HepG2 (cell line): ENCODE results near the gene TENM3. TPM values are rescaled to one million over a fixed set of nuclear protein-coding genes. Genes with fewer than 3 reads are reported as not detected.

Experiments
- ATAC-seq: fragments of 200-7000 bp; cut with Tn5 transposase; 3 replicates; pipeline ENCODE4 v1.9.1; 2020; ENCODE audit warnings: mild to moderate bottlenecking, moderate library complexity
- BruUV-seq: library from RNA; stranded (reverse); fragments of 400-500 nt; replicated peaks from 2 replicates; lab custom pipeline; 2021; lab: Mats Ljungman, UMichigan
- CTCF ChIA-PET: fragments of 300-600 bp; formaldehyde crosslinking; extraction: SDS; loops from one replicate; lab custom pipeline; 2021; ENCODE audit warnings: low total read pairs, inconsistent platforms, low intra/inter-chr PET ratio; lab: Yijun Ruan, JAX
- POLR2A ChIA-PET: fragments of 350-600 bp; sonication (Branson Sonifier 250); formaldehyde crosslinking; loops from one replicate; lab custom pipeline; 2020; ENCODE audit warnings: antibody characterized with exemption, inconsistent platforms; lab: Yijun Ruan, JAX
- DNase-seq: peaks from one replicate; pipeline ENCODE4 v3.0.0-alpha.2; 2015; ENCODE audit warnings: low spot score
- FAIRE-seq: peaks from 3 replicates; lab custom pipeline; 2011; peaks lifted over from hg19 to GRCh38; lab: Jason Lieb, UNC
- H2AFZ ChIP-seq: one replicate; pipeline ENCODE4 v1.6.1; 2011; ENCODE audit warnings: low read length, inconsistent platforms
- H3K27ac ChIP-seq: fragments of 300-600 bp; 3 replicates; pipeline ENCODE4 v1.8.0; 2011; ENCODE audit warnings: mixed run types, mild to moderate bottlenecking, mixed read lengths, low read length, inconsistent platforms; ENCODE audit not compliant: insufficient read depth; ENCODE audit errors: extremely low read length
- H3K27me3 ChIP-seq, 2 experiments: fragments of 200-600 bp in 1 of 2; 2 replicates in 1 of 2; 3 replicates in 1 of 2; pipeline versions ENCODE4 v1.6.0 to v1.8.0; 2011; ENCODE audit warnings: low read length in 2 of 2, mild to moderate bottlenecking in 2 of 2, moderate library complexity in 2 of 2, inconsistent platforms in 1 of 2; ENCODE audit not compliant: insufficient read depth in 2 of 2, control insufficient read depth in 1 of 2
- H3K36me3 ChIP-seq, 2 experiments: fragments of 200-600 bp in 1 of 2; replicated peaks in 1 of 2; 2 replicates in 1 of 2; 3 replicates in 1 of 2; pipeline versions ENCODE4 v1.5.1 to v1.8.0; 2011; ENCODE audit warnings: low read length in 2 of 2, inconsistent platforms in 1 of 2; ENCODE audit not compliant: insufficient read depth in 2 of 2, control insufficient read depth in 1 of 2
- H3K4me1 ChIP-seq: 2 replicates; pipeline ENCODE4 v1.5.1; 2012; ENCODE audit warnings: low read length, inconsistent platforms; ENCODE audit not compliant: insufficient read depth
- H3K4me2 ChIP-seq: 2 replicates; pipeline ENCODE4 v1.6.0; 2011; ENCODE audit warnings: low read depth, low read length, inconsistent platforms
- H3K4me3 ChIP-seq, 3 experiments: fragments of 200-600 bp in 1 of 3; sonication (generic), shearing (Covaris generic) in 1 of 3; replicated peaks in 1 of 3; 2 replicates each; pipeline ENCODE4 v1.5.1; 2011 to 2016; ENCODE audit warnings: low read length in 3 of 3, inconsistent platforms in 2 of 3, low read depth in 2 of 3, mild to moderate bottlenecking in 2 of 3, control low read depth in 1 of 3, mixed read lengths in 1 of 3; ENCODE audit not compliant: insufficient read depth in 1 of 3
- H3K79me2 ChIP-seq: one replicate; pipeline ENCODE4 v1.6.1; 2011; ENCODE audit warnings: low read length, inconsistent platforms; ENCODE audit not compliant: insufficient read depth
- H3K9ac ChIP-seq: 2 replicates; pipeline ENCODE4 v1.6.0; 2011; ENCODE audit warnings: mild to moderate bottlenecking, low read depth, low read length, inconsistent platforms; ENCODE audit not compliant: insufficient read depth
- H3K9me3 ChIP-seq: 2 replicates; pipeline ENCODE4 v1.5.1; 2012; ENCODE audit warnings: mild to moderate bottlenecking, low read length
- H4K20me1 ChIP-seq: 2 replicates; pipeline ENCODE4 v1.6.0; 2011; ENCODE audit warnings: inconsistent platforms, mild to moderate bottlenecking, low read length, moderate library complexity; ENCODE audit not compliant: insufficient read depth
- ARHGAP35 ChIP-seq: sonication (generic); formaldehyde crosslinking; IDR thresholded peaks from 2 replicates; pipeline ENCODE4 v1.9.0; 2022; ENCODE audit warnings: mild to moderate bottlenecking, inconsistent platforms, moderate library complexity, missing genetic modification reagents, borderline replicate concordance
- CREB1 ChIP-seq, 2 experiments: fragments of 450-650 bp in 1 of 2; IDR thresholded peaks; 2 replicates each; pipeline ENCODE4 v1.6.1; 2016 to 2017; ENCODE audit warnings: control low read depth in 1 of 2, mild to moderate bottlenecking in 1 of 2, missing compliant biosample characterization in 1 of 2, missing genetic modification characterization in 1 of 2
- IKZF4 ChIP-seq: sonication (generic); formaldehyde crosslinking; IDR thresholded peaks from 2 replicates; pipeline ENCODE4 v1.5.1; 2020; ENCODE audit warnings: borderline replicate concordance, mild to moderate bottlenecking, low read depth, missing genetic modification reagents; ENCODE audit errors: not compliant biosample characterization
- PHF5A ChIP-seq: IDR thresholded peaks from one replicate; pipeline ENCODE4 v1.6.1; 2018; ENCODE audit warnings: low read depth, missing genetic modification reagents; ENCODE audit not compliant: unreplicated experiment
- TEAD2 ChIP-seq: sonication (generic); formaldehyde crosslinking; IDR thresholded peaks from 2 replicates; pipeline ENCODE4 v1.9.0; 2021; ENCODE audit warnings: missing genetic modification reagents
- ZNF337 ChIP-seq: sonication (generic); formaldehyde crosslinking; IDR thresholded peaks from 2 replicates; pipeline ENCODE4 v1.5.1; 2020; ENCODE audit warnings: missing genetic modification reagents, low read depth, mild to moderate bottlenecking, borderline replicate concordance
- WGBS: methylation state at CpG from one replicate; pipeline ENCODE4 v1.1.6; 2017; ENCODE audit warnings: low lambda C conversion rate; 5-methylcytosine and 5-hydroxymethylcytosine counted together
- in situ Hi-C: cut with HindIII; loops from 2 replicates; pipeline ENCODE4 v1.10.0; 2017; ENCODE audit warnings: low pct_unique_long_range_greater_than_20kb; ENCODE audit not compliant: extremely low pct_ligation_motif_present
- intact Hi-C: fragments of 100-400 bp; cut with micrococcal nuclease; formaldehyde crosslinking; loops from one replicate; pipeline ENCODE4 v1.10.0; 2022; ENCODE audit not compliant: unreplicated experiment
- polyA plus RNA-seq, 8 experiments: library from polyadenylated mRNA; depleted of rRNA in 3 of 8; stranded (reverse) in 7 of 8; unstranded in 1 of 8; fragments of >200 nt; fragmentation: Illumina TruSeq in 4 of 8; extraction: Trizol in 4 of 8; gene quantifications; 2 replicates each; pipeline versions ENCODE4 v1.2.1 to v1.2.3, GENCODE V29; 2011 to 2016; ENCODE audit warnings: low read depth in 4 of 8, missing spikeins in 1 of 8, mixed read lengths in 1 of 8; ENCODE audit not compliant: insufficient read depth in 1 of 8
- total RNA-seq, 5 experiments: library from RNA; depleted of rRNA; stranded (reverse); fragments of >200 nt; fragmentation: Illumina TruSeq; extraction: Trizol; gene quantifications; 2 replicates each; pipeline ENCODE4 v1.2.3, GENCODE V29; 2016; ENCODE audit warnings: low read depth in 1 of 5
- TF ChIP-seq, protein P1 (sequence below): sonication (generic); formaldehyde crosslinking; IDR thresholded peaks from 2 replicates; pipeline ENCODE4 v1.8.0; 2022; ENCODE audit warnings: mild to moderate bottlenecking, missing genetic modification reagents; ENCODE audit not compliant: insufficient replicate concordance
- TF ChIP-seq, protein P2 (sequence below): sonication (generic); formaldehyde crosslinking; IDR thresholded peaks from 2 replicates; pipeline ENCODE4 v1.5.1; 2020; ENCODE audit warnings: mild to moderate bottlenecking, missing genetic modification reagents, borderline replicate concordance
- TF ChIP-seq, protein P3 (sequence below): sonication (generic); formaldehyde crosslinking; IDR thresholded peaks from 2 replicates; pipeline ENCODE4 v1.4.0; 2020; ENCODE audit warnings: mild to moderate bottlenecking, missing genetic modification reagents

TENM3 gene
- total and polyA plus RNA-seq, 2 of the 13 experiments (the other 11 are each of a cell fraction or from before 2014, with no cell fraction given) = 0.04 TPM; not detected in 1

DNA sequence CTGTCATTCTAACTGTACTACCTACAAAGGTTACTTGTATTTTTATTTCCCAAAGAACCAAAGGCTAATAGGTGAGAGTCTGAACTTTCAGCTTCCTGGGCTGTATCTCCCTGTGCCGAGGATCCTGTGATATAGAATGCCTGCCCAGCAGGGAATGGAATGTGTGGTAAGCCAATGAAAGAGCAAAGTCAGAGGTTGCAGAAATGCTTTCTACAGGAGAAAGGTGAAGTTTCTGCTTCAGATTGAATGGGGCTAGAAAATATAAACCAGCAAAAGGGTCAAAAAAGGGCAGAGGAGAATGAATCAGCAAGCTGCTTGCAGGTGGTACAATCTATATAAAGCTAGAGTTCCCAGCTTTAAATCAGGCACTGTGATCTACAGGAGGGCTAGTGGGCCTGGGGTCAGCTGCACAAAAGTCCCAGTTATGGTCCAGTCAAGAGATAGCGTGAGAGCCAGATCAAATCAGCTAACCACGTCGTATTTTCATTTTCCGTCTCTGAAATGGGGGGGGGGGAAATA is 527.9 kb downstream of the TENM3 start:
- in situ Hi-C loops (no loop called here), intact Hi-C loops (no loop called here)
- no peak for FAIRE-seq
- H3K36me3 ChIP-seq = no peaks in the 10 kb centered on the region
- H3K4me1 ChIP-seq = peaks cover 13% of the 10 kb centered on the region
- ChIA-PET CTCF (no interaction called here), POLR2A (no interaction called here)
- H4K20me1 ChIP-seq = no peaks in the 10 kb centered on the region
- H3K27ac ChIP-seq = no peak overlapping the region
- 20% methylated on average over 5 of the region's 5 CpGs for WGBS
- no peak overlapping the region for H3K9ac ChIP-seq
- DNase-seq = peak; percentile 7
- H3K4me2 ChIP-seq = peak overlapping the region; percentile 53; the same call in 1 of the 2 replicates
- TF ChIP-seq, protein P1, sequence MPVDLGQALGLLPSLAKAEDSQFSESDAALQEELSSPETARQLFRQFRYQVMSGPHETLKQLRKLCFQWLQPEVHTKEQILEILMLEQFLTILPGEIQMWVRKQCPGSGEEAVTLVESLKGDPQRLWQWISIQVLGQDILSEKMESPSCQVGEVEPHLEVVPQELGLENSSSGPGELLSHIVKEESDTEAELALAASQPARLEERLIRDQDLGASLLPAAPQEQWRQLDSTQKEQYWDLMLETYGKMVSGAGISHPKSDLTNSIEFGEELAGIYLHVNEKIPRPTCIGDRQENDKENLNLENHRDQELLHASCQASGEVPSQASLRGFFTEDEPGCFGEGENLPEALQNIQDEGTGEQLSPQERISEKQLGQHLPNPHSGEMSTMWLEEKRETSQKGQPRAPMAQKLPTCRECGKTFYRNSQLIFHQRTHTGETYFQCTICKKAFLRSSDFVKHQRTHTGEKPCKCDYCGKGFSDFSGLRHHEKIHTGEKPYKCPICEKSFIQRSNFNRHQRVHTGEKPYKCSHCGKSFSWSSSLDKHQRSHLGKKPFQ (CRISPR knock-in tag) = no peak
- TF ChIP-seq PHF5A (CRISPR knock-in tag) = no peak
- TF ChIP-seq, protein P2, sequence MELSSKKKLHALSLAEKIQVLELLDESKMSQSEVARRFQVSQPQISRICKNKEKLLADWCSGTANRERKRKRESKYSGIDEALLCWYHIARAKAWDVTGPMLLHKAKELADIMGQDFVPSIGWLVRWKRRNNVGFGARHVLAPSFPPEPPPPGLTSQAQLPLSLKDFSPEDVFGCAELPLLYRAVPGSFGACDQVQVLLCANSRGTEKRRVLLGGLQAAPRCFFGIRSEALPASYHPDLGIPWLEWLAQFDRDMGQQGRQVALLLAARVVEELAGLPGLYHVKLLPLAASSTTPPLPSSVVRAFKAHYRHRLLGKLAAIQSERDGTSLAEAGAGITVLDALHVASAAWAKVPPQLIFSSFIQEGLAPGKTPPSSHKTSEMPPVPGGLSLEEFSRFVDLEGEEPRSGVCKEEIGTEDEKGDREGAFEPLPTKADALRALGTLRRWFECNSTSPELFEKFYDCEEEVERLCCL (CRISPR knock-in tag) = no peak
- H3K79me2 ChIP-seq = no peaks in the 10 kb centered on the region
- H2AFZ ChIP-seq = no peak overlapping the region
- no TSS peak for BruUV-seq
- H3K4me3 ChIP-seq = no peak overlapping the region
- H3K9me3 ChIP-seq = no peaks in the 10 kb centered on the region
- H3K27me3 ChIP-seq = no peaks in the 10 kb centered on the region
- ATAC-seq = peak; percentile 93

DNA sequence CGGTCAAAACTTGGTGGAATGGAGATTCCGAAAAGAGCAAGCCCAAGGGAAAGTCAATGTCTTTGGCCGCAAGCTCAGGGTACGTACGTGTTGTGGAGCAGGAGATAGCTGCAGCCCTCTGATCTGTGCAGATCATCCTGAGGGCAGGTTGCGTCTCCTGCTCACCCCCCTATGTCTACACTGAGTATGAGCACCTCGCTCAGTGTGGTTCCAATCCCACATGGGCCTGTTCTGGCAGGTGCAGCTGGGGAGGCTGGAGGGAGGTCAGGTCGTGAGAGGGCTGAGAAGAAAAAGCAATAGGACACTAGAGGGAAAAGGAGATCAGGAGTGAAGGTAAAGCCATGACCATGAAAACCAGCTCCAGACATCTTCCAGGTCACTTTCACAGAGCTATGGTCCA is 531.9 kb downstream of the TENM3 start:
- ChIA-PET CTCF (no interaction called here), POLR2A (no interaction called here)
- Histone ChIP-seq H4K20me1 (no peaks in the 10 kb centered on the region), H3K27me3 (no peaks in the 10 kb centered on the region), H3K79me2 (no peaks in the 10 kb centered on the region), H3K4me3 (no peak overlapping the region), H3K36me3 (no peaks in the 10 kb centered on the region), H3K4me1 (peaks cover 13% of the 10 kb centered on the region), H3K9ac (no peak overlapping the region), H3K4me2 (no peak overlapping the region), H3K27ac (no peak overlapping the region), H3K9me3 (no peaks in the 10 kb centered on the region), H2AFZ (no peak overlapping the region)
- TF ChIP-seq TEAD2 (CRISPR knock-in tag) = no peak
- TF ChIP-seq, protein P3, sequence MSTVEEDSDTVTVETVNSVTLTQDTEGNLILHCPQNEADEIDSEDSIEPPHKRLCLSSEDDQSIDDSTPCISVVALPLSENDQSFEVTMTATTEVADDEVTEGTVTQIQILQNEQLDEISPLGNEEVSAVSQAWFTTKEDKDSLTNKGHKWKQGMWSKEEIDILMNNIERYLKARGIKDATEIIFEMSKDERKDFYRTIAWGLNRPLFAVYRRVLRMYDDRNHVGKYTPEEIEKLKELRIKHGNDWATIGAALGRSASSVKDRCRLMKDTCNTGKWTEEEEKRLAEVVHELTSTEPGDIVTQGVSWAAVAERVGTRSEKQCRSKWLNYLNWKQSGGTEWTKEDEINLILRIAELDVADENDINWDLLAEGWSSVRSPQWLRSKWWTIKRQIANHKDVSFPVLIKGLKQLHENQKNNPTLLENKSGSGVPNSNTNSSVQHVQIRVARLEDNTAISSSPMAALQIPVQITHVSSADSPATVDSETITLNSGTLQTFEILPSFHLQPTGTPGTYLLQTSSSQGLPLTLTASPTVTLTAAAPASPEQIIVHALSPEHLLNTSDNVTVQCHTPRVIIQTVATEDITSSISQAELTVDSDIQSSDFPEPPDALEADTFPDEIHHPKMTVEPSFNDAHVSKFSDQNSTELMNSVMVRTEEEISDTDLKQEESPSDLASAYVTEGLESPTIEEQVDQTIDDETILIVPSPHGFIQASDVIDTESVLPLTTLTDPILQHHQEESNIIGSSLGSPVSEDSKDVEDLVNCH (CRISPR knock-in tag) = no peak
- no peak for TF ChIP-seq CREB1 (IDR thresholded peaks at IDR 0.05)
- TF ChIP-seq CREB1 (CRISPR knock-in tag; IDR thresholded peaks at IDR 0.05) = no peak
- TF ChIP-seq ARHGAP35 (CRISPR knock-in tag) = no peak
- TF ChIP-seq ZNF337 (CRISPR knock-in tag) = no peak
- no peak for TF ChIP-seq IKZF4 (CRISPR knock-in tag)
- WGBS = 60% methylated on average over 8 of the region's 8 CpGs
- BruUV-seq = no TSS peak
- DNase-seq = no peak
- in situ Hi-C loops = no loop called here
- FAIRE-seq = no peak
- ATAC-seq = no peak
- intact Hi-C loops = no loop called here
